Measurements from ENCODE around the gene SH3BP5L.

The SH3BP5L gene

DNA sequence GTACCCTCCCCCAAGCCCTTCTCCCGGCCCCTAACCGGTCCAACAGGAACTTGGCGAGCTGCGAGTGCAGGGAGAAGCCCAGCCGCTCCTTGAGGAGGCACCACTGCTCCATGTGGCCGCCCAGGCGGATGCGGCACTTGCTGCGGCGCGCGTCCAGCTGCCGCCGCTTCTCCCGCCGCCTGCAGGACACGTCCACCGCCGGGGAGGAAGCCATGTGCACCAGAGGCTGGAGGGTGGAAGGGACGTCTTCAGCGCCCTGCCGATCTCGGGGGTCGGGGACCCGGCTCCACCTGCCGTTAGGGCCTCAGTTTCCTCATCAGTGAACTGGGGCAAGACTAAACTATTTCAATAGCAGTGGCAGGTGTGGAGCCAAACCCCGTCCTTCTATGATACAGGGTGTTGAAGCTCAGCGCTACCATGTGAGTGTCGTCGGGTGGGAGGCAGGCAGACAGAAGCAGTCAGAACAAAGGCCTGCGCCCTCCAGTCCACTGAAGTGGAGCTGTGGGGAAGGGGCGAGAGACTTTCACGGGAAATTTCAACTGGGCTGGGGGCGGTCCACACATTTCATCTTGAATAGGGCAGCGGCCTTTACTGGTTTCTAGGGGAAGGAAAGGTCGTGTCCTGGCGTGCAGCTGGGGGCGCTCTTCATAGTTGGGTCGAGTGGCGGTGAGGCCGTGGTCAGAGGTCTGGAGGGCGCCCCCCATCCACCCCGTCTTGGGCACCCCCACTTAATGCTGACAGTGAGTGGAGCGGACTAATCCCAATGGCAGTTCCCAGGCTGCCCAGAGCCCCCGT is 32.6 kb upstream of the SH3BP5L start:
- peak overlapping the region; percentile 55 to 78 for H3K4me3 ChIP-seq (ENCODE audit: low read length in 2 of 2)
- H2BK12ac ChIP-seq (ENCODE audit: low read length), result no peak overlapping the region
- peak overlapping the region; percentile 92 for H3K18ac ChIP-seq (ENCODE audit: low read length)
- peak overlapping the region; percentile 66 for H3K4ac ChIP-seq (ENCODE audit: low read length)
- H3K4me2 ChIP-seq (ENCODE audit: insufficient read depth, low read length, poor library complexity, severe bottlenecking), result peak overlapping the region; percentile 75
- H3K27ac ChIP-seq (replicated peaks; ENCODE audit: low read length), result peak overlapping the region; percentile 76
- H3K23ac ChIP-seq (ENCODE audit: low read depth, low read length, poor library complexity), result peak overlapping the region; percentile 90
- H4K8ac ChIP-seq (ENCODE audit: low read depth, low read length), result no peak overlapping the region
- peaks cover 10 to 11% of the 10 kb centered on the region in 2 donors for H3K4me1 ChIP-seq (ENCODE audit: control insufficient read depth in 2 of 2, insufficient read depth in 1 of 2, low read depth in 1 of 2, low read length in 2 of 2)
- no peaks in the 10 kb centered on the region for H3K9me3 ChIP-seq (replicated peaks in 1 of 2; ENCODE audit: control insufficient read depth in 2 of 2, insufficient read depth in 1 of 2, low read depth in 1 of 2, low read length in 2 of 2)
- H3K9ac ChIP-seq (ENCODE audit: low read depth, low read length, poor library complexity), result peak overlapping the region; percentile 83
- H2BK15ac ChIP-seq (ENCODE audit: low read length), result no peak overlapping the region
- peak overlapping the region; percentile 81 for H4K91ac ChIP-seq (ENCODE audit: low read depth, low read length, poor library complexity)
- peak overlapping the region; percentile 82 for H2AFZ ChIP-seq (ENCODE audit: low read length)
- peaks cover 10% of the 10 kb centered on the region for H3K79me1 ChIP-seq (ENCODE audit: low read depth, low read length)
- H3K36me3 ChIP-seq (replicated peaks in 1 of 2; ENCODE audit: control insufficient read depth in 2 of 2, insufficient read depth in 2 of 2, low read length in 2 of 2), result peaks cover 19 to 31% of the 10 kb centered on the region in 2 donors
- H3K14ac ChIP-seq (ENCODE audit: low read length), result peak overlapping the region; percentile 2
- DNase-seq (ENCODE audit: low spot score), result peak; percentile 64
- no peak overlapping the region for H2BK120ac ChIP-seq (ENCODE audit: low read depth, low read length)
- H2AK5ac ChIP-seq (ENCODE audit: low read depth, low read length), result peak overlapping the region; percentile 79
- H3K27me3 ChIP-seq (ENCODE audit: control insufficient read depth in 3 of 3, insufficient read depth in 3 of 3, low read depth in 1 of 3, low read length in 3 of 3), result peaks cover 0 to 22% (median 11%) of the 10 kb centered on the region in 3 experiments
- WGBS, 2 donors (ENCODE audit: extremely low coverage in 2 of 2, insufficient read length in 2 of 2, insufficient replicate concordance in 1 of 2), result no CpG with 5 or more reads among the region's 45 CpGs
- peak overlapping the region; percentile 62 for H2BK5ac ChIP-seq (ENCODE audit: low read length)

GRCh38 chr1:248857749-248858095 is 32.0 kb upstream of the SH3BP5L start:
- Histone ChIP-seq H2AK5ac (ENCODE audit: low read depth, low read length) (peak overlapping the region; percentile 79), H3K4me2 (ENCODE audit: insufficient read depth, low read length, poor library complexity, severe bottlenecking) (peak overlapping the region; percentile 75), H3K27me3 (ENCODE audit: control insufficient read depth in 3 of 3, insufficient read depth in 3 of 3, low read depth in 1 of 3, low read length in 3 of 3) (peaks cover 0 to 17% (median 9%) of the 10 kb centered on the region in 3 experiments), H4K91ac (ENCODE audit: low read depth, low read length, poor library complexity) (no peak overlapping the region), H3K36me3 (replicated peaks in 1 of 2; ENCODE audit: control insufficient read depth in 2 of 2, insufficient read depth in 2 of 2, low read length in 2 of 2) (peaks cover 22 to 37% of the 10 kb centered on the region in 2 donors), H3K4me3 (ENCODE audit: low read length in 2 of 2) (peak overlapping the region; percentile 55 to 78), H3K9ac (ENCODE audit: low read depth, low read length, poor library complexity) (peak overlapping the region; percentile 83), H2BK5ac (ENCODE audit: low read length) (no peak overlapping the region), H3K4me1 (ENCODE audit: control insufficient read depth in 2 of 2, insufficient read depth in 1 of 2, low read depth in 1 of 2, low read length in 2 of 2) (peaks cover 10 to 11% of the 10 kb centered on the region in 2 donors), H2BK120ac (ENCODE audit: low read depth, low read length) (no peak overlapping the region), H3K14ac (ENCODE audit: low read length) (peak overlapping the region; percentile 39), H3K9me3 (replicated peaks in 1 of 2; ENCODE audit: control insufficient read depth in 2 of 2, insufficient read depth in 1 of 2, low read depth in 1 of 2, low read length in 2 of 2) (no peaks in the 10 kb centered on the region), H3K18ac (ENCODE audit: low read length) (peak overlapping the region; percentile 92), H2BK15ac (ENCODE audit: low read length) (no peak overlapping the region), H2AFZ (ENCODE audit: low read length) (peak overlapping the region; percentile 82), H3K23ac (ENCODE audit: low read depth, low read length, poor library complexity) (peak overlapping the region; percentile 90), H3K4ac (ENCODE audit: low read length) (peak overlapping the region; percentile 66), H4K8ac (ENCODE audit: low read depth, low read length) (peak overlapping the region; percentile 55), H3K79me1 (ENCODE audit: low read depth, low read length) (peaks cover 10% of the 10 kb centered on the region), H3K27ac (replicated peaks; ENCODE audit: low read length) (no peak overlapping the region), H2BK12ac (ENCODE audit: low read length) (no peak overlapping the region)
- no peak for DNase-seq (ENCODE audit: low spot score)
- WGBS, 2 donors (ENCODE audit: extremely low coverage in 2 of 2, insufficient read length in 2 of 2, insufficient replicate concordance in 1 of 2), result no CpG with 5 or more reads among the region's 4 CpGs

DNA sequence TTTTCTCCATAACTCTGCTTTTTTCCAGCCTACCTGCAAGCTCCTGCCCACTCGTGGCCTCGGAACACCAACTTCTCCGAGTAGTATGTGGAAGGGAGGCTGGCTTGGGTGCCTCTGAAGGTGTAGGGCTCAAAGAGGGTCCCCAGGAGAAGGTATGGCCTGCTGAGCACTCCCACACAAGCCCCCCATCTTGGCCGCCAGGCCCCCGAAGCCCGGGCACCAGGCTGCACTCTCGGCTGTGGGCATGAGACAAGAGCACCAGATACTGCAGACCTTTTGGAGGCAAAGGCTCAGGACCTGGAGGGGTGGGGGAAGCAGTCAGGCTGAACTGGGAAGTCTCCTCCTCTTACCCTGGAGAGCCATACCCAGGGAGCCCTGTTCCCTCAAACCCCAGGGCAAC is 31.5 kb upstream of the SH3BP5L start:
- H4K8ac ChIP-seq (ENCODE audit: low read depth, low read length), result no peak overlapping the region
- H3K27me3 ChIP-seq (ENCODE audit: control insufficient read depth in 3 of 3, insufficient read depth in 3 of 3, low read depth in 1 of 3, low read length in 3 of 3), result peaks cover 0 to 12% (median 3%) of the 10 kb centered on the region in 3 experiments
- H4K91ac ChIP-seq (ENCODE audit: low read depth, low read length, poor library complexity), result no peak overlapping the region
- H2AK5ac ChIP-seq (ENCODE audit: low read depth, low read length), result no peak overlapping the region
- H3K4me1 ChIP-seq (ENCODE audit: control insufficient read depth in 2 of 2, insufficient read depth in 1 of 2, low read depth in 1 of 2, low read length in 2 of 2), result peaks cover 10 to 11% of the 10 kb centered on the region in 2 donors
- H3K27ac ChIP-seq (replicated peaks; ENCODE audit: low read length), result no peak overlapping the region
- no peak overlapping the region for H3K4ac ChIP-seq (ENCODE audit: low read length)
- no peak overlapping the region for H2BK15ac ChIP-seq (ENCODE audit: low read length)
- H2BK12ac ChIP-seq (ENCODE audit: low read length), result no peak overlapping the region
- no CpG with 5 or more reads among the region's 7 CpGs for WGBS, 2 donors (ENCODE audit: extremely low coverage in 2 of 2, insufficient read length in 2 of 2, insufficient replicate concordance in 1 of 2)
- H3K14ac ChIP-seq (ENCODE audit: low read length), result no peak overlapping the region
- no peaks in the 10 kb centered on the region for H3K9me3 ChIP-seq (replicated peaks in 1 of 2; ENCODE audit: control insufficient read depth in 2 of 2, insufficient read depth in 1 of 2, low read depth in 1 of 2, low read length in 2 of 2)
- H3K36me3 ChIP-seq (replicated peaks in 1 of 2; ENCODE audit: control insufficient read depth in 2 of 2, insufficient read depth in 2 of 2, low read length in 2 of 2), result peaks cover 26 to 42% of the 10 kb centered on the region in 2 donors
- no peak overlapping the region for H2AFZ ChIP-seq (ENCODE audit: low read length)
- peak overlapping the region; percentile 75 for H3K4me2 ChIP-seq (ENCODE audit: insufficient read depth, low read length, poor library complexity, severe bottlenecking)
- no peak for DNase-seq (ENCODE audit: low spot score)
- no peak overlapping the region for H2BK5ac ChIP-seq (ENCODE audit: low read length)
- no peak overlapping the region for H3K9ac ChIP-seq (ENCODE audit: low read depth, low read length, poor library complexity)
- no peak overlapping the region for H2BK120ac ChIP-seq (ENCODE audit: low read depth, low read length)
- H3K23ac ChIP-seq (ENCODE audit: low read depth, low read length, poor library complexity), result no peak overlapping the region
- H3K18ac ChIP-seq (ENCODE audit: low read length), result no peak overlapping the region
- peak overlapping the region; percentile 55 to 78 for H3K4me3 ChIP-seq (ENCODE audit: low read length in 2 of 2)
- H3K79me1 ChIP-seq (ENCODE audit: low read depth, low read length), result peaks cover 10% of the 10 kb centered on the region

DNA sequence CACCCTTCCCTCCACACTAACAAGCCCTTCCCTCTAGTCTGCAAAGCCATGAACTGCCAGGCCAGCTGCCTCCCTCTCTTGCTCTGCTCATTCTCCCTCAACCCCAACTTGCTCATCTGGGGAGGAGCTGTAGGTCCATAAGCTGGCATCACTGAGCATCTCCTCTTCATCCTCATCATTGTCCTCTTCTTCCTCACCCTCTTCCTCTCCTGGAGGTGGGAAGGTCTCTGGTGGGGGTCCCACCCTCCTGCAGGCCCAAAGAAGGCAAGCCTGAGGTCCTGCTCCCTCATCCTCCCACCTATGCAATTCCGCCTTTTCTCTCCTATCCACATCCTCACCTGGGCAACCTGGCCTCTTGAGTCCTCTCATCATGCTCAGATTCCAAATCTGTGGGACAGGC is 30.5 kb upstream of the SH3BP5L start:
- H4K8ac ChIP-seq (ENCODE audit: low read depth, low read length), result no peak overlapping the region
- H3K9ac ChIP-seq (ENCODE audit: low read depth, low read length, poor library complexity), result peak overlapping the region; percentile 51
- H3K4me3 ChIP-seq (ENCODE audit: low read length in 2 of 2), result no peak overlapping the region
- H2AK5ac ChIP-seq (ENCODE audit: low read depth, low read length), result no peak overlapping the region
- no peaks in the 10 kb centered on the region for H3K9me3 ChIP-seq (replicated peaks in 1 of 2; ENCODE audit: control insufficient read depth in 2 of 2, insufficient read depth in 1 of 2, low read depth in 1 of 2, low read length in 2 of 2)
- no peak overlapping the region for H2BK15ac ChIP-seq (ENCODE audit: low read length)
- no peak overlapping the region for H3K4ac ChIP-seq (ENCODE audit: low read length)
- peaks cover 0 to 3% (median 0%) of the 10 kb centered on the region in 3 experiments for H3K27me3 ChIP-seq (ENCODE audit: control insufficient read depth in 3 of 3, insufficient read depth in 3 of 3, low read depth in 1 of 3, low read length in 3 of 3)
- peaks cover 10 to 11% of the 10 kb centered on the region in 2 donors for H3K4me1 ChIP-seq (ENCODE audit: control insufficient read depth in 2 of 2, insufficient read depth in 1 of 2, low read depth in 1 of 2, low read length in 2 of 2)
- DNase-seq (ENCODE audit: low spot score), result no peak
- no peak overlapping the region for H3K4me2 ChIP-seq (ENCODE audit: insufficient read depth, low read length, poor library complexity, severe bottlenecking)
- no peak overlapping the region for H3K27ac ChIP-seq (replicated peaks; ENCODE audit: low read length)
- no CpG with 5 or more reads among the region's 1 CpG for WGBS, 2 donors (ENCODE audit: extremely low coverage in 2 of 2, insufficient read length in 2 of 2, insufficient replicate concordance in 1 of 2)
- H2BK5ac ChIP-seq (ENCODE audit: low read length), result no peak overlapping the region
- no peak overlapping the region for H3K14ac ChIP-seq (ENCODE audit: low read length)
- H2BK120ac ChIP-seq (ENCODE audit: low read depth, low read length), result no peak overlapping the region
- no peak overlapping the region for H3K18ac ChIP-seq (ENCODE audit: low read length)
- peaks cover 32 to 52% of the 10 kb centered on the region in 2 donors for H3K36me3 ChIP-seq (replicated peaks in 1 of 2; ENCODE audit: control insufficient read depth in 2 of 2, insufficient read depth in 2 of 2, low read length in 2 of 2)
- H3K79me1 ChIP-seq (ENCODE audit: low read depth, low read length), result peaks cover 10% of the 10 kb centered on the region
- no peak overlapping the region for H2BK12ac ChIP-seq (ENCODE audit: low read length)
- no peak overlapping the region for H3K23ac ChIP-seq (ENCODE audit: low read depth, low read length, poor library complexity)
- H4K91ac ChIP-seq (ENCODE audit: low read depth, low read length, poor library complexity), result no peak overlapping the region
- H2AFZ ChIP-seq (ENCODE audit: low read length), result no peak overlapping the region

Measured in neuronal stem cell (in vitro differentiated cells).